ENCODE results near the gene NCKIPSD.

DNA sequence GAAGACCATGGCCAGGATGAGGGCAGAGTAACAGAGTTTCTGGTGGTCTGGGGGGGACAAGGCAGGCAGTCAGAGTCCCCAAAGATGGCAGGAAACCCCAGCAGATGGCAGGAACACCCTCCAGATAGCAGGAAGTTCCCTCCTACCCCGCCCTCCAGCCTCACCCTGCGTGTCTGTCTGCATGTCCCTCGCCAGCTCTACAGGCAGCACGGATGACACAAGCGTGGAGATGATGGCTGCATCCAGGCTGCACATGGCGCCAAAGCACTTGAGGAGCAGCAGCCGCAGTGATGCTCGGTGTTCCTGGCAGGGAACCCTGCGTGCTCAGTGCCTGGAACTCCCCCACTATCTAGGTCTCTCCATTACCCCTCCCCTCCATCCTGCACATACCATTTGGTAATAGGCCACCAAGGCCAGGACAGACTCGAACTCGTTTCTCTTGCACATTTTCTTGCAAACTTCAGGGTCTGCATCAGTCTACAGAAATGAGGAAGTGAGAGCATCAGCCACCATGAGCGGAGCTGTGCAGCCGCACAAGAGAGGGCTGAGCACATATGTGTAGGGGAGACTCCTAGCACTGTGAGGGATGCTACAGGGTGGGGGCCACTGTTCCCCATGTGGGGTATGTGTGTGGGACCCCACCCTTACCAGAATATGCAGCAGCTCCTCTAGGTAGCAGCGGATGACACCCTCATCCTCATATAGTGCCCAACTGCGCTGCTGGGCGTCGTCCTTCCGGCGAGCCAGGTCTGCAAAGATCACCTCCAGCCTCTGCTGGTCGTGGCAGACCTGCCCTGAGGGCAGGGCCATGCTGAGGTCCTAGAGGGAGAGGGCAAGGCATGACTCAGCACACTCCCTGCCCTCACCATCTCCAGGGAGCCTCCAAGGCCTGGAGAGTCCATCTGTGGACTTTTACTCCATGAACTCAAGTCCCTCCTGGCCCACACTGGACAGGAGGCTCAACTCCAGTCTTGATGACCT, 6.0 kb downstream of the NCKIPSD start:
- TF ChIP-seq, protein P1, sequence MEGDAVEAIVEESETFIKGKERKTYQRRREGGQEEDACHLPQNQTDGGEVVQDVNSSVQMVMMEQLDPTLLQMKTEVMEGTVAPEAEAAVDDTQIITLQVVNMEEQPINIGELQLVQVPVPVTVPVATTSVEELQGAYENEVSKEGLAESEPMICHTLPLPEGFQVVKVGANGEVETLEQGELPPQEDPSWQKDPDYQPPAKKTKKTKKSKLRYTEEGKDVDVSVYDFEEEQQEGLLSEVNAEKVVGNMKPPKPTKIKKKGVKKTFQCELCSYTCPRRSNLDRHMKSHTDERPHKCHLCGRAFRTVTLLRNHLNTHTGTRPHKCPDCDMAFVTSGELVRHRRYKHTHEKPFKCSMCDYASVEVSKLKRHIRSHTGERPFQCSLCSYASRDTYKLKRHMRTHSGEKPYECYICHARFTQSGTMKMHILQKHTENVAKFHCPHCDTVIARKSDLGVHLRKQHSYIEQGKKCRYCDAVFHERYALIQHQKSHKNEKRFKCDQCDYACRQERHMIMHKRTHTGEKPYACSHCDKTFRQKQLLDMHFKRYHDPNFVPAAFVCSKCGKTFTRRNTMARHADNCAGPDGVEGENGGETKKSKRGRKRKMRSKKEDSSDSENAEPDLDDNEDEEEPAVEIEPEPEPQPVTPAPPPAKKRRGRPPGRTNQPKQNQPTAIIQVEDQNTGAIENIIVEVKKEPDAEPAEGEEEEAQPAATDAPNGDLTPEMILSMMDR (IDR thresholded peaks at IDR 0.05), result no peak
- TF ChIP-seq POLR2A (IDR thresholded peaks at IDR 0.05), result no peak
